AG08396 (cell line): ENCODE data around the gene FNBP1L.

Experiments used
- DNase-seq: peaks from one replicate; pipeline ENCODE4 v3.0.0; 2012; ENCODE audit warnings: low spot score, mixed read lengths

The FNBP1L gene

DNA sequence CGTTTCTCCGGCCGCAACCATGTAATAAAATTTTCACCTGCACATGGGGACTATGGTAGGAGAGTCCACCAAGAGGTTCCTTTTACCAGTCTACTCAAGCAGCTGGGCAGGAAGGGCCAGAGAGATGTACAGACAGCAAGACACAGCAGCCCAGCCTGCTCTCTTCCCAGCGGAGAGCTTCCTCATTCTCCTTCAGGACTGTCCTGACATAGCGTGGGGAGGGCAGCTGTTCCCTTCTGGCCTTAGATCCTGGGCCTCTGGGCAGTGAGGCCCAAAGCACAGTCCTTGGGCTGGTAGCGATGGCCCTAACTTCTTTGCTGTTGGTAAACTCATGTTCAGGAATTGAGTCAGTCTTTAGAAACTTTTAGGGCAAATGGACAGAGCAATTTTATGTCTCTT is 144.6 kb downstream of the FNBP1L start:
- DNase-seq = no peak

DNA sequence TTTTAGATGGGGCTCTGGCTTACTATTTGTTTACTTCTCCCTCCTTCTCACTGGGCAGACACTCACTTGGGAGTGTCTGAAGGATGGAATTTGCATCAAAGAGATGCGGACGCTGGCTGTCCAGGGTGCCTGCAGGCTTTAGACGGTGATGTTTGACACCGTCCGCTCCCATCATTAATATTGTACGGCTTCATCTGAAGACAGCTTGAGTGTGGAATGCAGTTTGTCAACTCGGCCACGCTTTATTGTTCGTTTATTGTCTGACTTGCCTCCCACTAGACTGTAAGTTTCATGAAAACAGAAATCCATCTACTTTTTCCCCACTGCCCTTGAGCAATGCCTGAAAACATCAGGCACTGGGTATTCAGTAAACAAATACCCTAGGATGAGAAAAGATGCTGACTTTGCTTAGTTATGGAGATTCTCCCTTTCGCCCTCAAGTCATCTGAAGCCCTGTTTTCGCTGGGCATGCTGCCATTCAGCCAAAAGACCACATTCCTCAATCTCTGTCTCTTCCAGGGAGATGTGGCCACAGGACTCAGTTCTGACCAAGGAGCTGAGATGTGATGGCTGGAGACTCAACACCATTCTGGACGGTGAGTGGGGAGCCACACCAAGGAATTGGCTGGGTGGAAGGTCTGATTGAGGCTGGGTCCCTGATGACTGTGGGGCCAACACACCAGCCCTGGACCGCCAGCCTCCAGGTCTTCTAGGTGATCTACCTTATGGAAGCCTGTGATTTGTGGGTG is 146.1 kb downstream of the FNBP1L start:
- no peak for DNase-seq

- DNase-seq = no peak
Measured at GRCh38 chr1:93594603-93594880, 146.6 kb downstream of the FNBP1L start.

GRCh38 chr1:93595266-93595665 is 147.3 kb downstream of the FNBP1L start:
- DNase-seq = peak; percentile 39

DNA sequence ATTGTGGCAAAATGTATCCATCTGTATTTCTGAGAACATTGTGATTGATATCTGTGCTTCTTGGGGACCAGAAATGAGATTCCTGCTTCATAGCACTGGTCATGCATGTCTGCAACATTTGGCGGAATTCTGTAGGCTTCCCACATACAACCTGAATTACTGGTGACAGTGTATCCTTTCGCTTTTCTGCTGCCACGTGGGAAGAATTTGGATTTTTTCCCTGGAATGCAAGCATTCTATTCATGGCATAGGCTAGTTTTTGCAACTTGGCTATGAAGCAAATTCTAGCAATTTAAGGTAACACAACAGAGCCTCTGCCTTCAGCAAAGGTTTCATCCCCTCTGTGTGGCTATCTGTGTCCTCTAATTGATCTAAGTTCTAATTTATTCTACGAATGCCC is 147.8 kb downstream of the FNBP1L start:
- DNase-seq = no peak

- no peak for DNase-seq
Measured at GRCh38 chr1:93596329-93597089, 148.6 kb downstream of the FNBP1L start.

DNA sequence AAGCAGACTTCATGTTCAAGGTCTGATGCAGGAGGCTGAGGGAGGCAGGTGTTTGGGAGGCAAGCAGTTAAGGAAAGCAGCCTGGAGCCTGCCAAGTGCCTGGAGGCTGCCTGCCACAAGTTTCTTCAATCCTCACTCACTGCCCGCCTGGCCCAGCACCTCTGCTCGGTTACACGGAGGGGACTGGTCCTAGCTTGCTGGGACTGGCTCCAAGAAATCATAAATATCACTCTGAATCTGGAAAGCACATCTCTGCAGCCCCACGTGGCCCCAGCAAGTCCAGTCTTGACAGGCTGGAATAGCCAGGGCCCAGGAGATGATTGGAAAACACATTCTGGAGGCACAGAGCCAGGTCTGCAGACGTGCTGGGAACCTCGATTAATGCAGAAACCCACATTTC is 149.8 kb downstream of the FNBP1L start:
- no peak for DNase-seq

GRCh38 chr1:93598396-93598795 is 150.5 kb downstream of the FNBP1L start:
- no peak for DNase-seq

DNA sequence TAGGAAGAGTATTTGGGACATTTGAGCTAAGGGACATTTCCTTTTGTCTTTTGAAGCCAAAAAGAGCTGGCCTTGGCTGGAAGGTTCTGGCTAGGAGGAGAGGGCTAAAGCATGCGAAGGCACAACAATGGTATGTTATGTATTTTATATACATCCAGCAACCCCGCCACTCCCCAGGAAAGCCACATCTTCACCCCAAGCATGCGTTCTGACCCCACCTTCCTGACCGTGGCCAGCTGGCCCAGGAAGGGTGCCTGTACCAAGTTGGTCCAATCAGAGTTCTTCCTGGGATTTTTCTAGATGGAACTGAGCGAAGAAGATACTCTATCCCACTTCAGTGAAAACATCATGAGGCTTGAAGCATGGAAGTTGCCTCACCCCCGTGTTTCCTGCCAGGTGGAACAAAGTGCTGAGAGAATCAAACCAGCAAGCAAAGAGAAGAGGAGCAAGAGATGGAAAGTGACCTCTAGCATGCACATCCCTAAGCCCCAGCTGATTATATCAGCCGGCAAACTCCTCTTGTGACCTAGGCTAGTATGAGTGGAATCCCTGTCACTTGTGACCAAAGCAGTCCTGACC is 151.0 kb downstream of the FNBP1L start:
- no peak for DNase-seq

GRCh38 chr1:93599479-93599878 is 151.6 kb downstream of the FNBP1L start:
- no peak for DNase-seq

DNA sequence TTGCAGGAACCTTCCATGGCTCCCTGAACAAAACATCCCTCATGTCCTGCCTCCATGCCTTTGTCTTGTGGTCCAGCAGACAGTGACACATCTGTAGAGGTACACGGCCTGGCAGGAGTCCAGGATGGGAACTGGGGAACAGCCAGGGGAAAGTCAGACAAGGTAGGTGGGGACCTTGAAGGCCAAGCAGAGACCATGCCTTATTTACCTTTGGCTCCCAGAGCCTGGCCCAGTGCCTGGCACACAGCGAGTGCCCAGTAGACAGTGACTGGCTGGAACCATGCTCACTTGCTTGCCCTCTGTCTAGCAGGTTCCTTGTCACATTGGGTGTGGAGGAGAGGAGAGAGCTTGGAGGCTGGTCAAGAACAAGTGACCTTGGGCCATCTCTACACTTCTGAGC is 152.7 kb downstream of the FNBP1L start:
- no peak for DNase-seq

DNA sequence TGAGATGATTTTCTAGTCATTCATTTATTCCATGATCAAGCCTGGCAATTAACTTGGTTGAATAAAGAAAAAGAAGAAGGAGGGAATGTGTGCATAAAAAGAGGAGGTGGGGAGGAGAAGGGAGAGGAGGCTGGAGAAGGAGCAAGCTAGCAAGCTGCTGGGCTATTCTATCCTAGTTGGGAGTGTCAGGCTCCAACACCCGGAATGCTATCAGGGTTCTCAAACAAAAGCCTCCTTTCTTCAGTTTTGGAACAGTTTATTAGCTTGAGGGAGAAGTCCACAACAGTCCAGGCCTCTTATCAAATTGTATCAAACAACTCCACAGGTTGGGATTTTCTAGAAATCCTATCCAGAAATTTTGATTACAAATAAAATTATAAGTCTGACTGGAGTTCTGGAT is 153.8 kb downstream of the FNBP1L start:
- no peak for DNase-seq

GRCh38 chr1:93602101-93602500 is 154.2 kb downstream of the FNBP1L start:
- DNase-seq = no peak

GRCh38 chr1:93603106-93603505 is 155.2 kb downstream of the FNBP1L start:
- DNase-seq = no peak

GRCh38 chr1:93603601-93604000 is 155.7 kb downstream of the FNBP1L start:
- DNase-seq = no peak
